ENCODE measurements around the gene FBXW7.

Gene FBXW7

GRCh38 chr4:152363086-152363485 is 172.8 kb downstream of the FBXW7 start:
- Histone ChIP-seq H3K18ac (ENCODE audit: low read depth in 1 of 2, low read length in 2 of 2) (no peak overlapping the region), H3K36me3 (ENCODE audit: control insufficient read depth in 1 of 2, insufficient read depth in 2 of 2, low read depth in 1 of 2, low read length in 2 of 2) (no peaks in the 10 kb centered on the region), H2BK15ac (ENCODE audit: low read depth, poor library complexity, severe bottlenecking) (no peak overlapping the region), H3K4me2 (ENCODE audit: low read length, poor library complexity, severe bottlenecking) (no peak overlapping the region), H2BK5ac (ENCODE audit: low read depth, low read length, poor library complexity, severe bottlenecking) (no peak overlapping the region), H3K9ac (ENCODE audit: low read length) (peak overlapping the region; percentile 73), H3K9me3 (ENCODE audit: control insufficient read depth, low read length) (no peaks in the 10 kb centered on the region), H2AFZ (ENCODE audit: low read depth, low read length) (no peak overlapping the region), H3K79me1 (replicated peaks; ENCODE audit: low read length, poor library complexity, severe bottlenecking) (peaks cover 13% of the 10 kb centered on the region), H3K23ac (ENCODE audit: low read length in 2 of 2) (no peak overlapping the region), H3K27me3 (ENCODE audit: control insufficient read depth in 1 of 2, insufficient read depth in 1 of 2, low read length in 2 of 2) (no peaks in the 10 kb centered on the region), H3K14ac (ENCODE audit: low read length in 2 of 2) (no peak overlapping the region), H3K4me3 (ENCODE audit: insufficient read depth in 1 of 2, low read depth in 1 of 2, low read length in 2 of 2) (no peak overlapping the region), H2BK12ac (ENCODE audit: low read length in 2 of 2) (no peak overlapping the region), H3K27ac (ENCODE audit: low read length, poor library complexity, severe bottlenecking) (no peak overlapping the region), H2BK120ac (ENCODE audit: low read depth, low read length) (no peak overlapping the region), H3K4ac (ENCODE audit: low read depth in 1 of 2, low read length in 2 of 2) (no peak overlapping the region), H2AK5ac (ENCODE audit: low read length, severe bottlenecking) (no peak overlapping the region), H4K91ac (ENCODE audit: low read length) (no peak overlapping the region), H3K4me1 (ENCODE audit: control insufficient read depth, insufficient read depth, low read depth, low read length) (no peaks in the 10 kb centered on the region), H4K8ac (ENCODE audit: low read length) (no peak overlapping the region)
- DNase-seq: peak; percentile 13

GRCh38 chr4:152360045-152360410 is 175.9 kb downstream of the FBXW7 start:
- no peak overlapping the region for H3K4ac ChIP-seq (ENCODE audit: low read depth in 1 of 2, low read length in 2 of 2)
- H2BK15ac ChIP-seq (ENCODE audit: low read depth, poor library complexity, severe bottlenecking): no peak overlapping the region
- H4K8ac ChIP-seq (ENCODE audit: low read length): no peak overlapping the region
- no peak overlapping the region for H3K18ac ChIP-seq (ENCODE audit: low read depth in 1 of 2, low read length in 2 of 2)
- H3K14ac ChIP-seq (ENCODE audit: low read length in 2 of 2): no peak overlapping the region
- no peaks in the 10 kb centered on the region for H3K27me3 ChIP-seq (ENCODE audit: control insufficient read depth in 1 of 2, insufficient read depth in 1 of 2, low read length in 2 of 2)
- no peak overlapping the region for H3K9ac ChIP-seq (ENCODE audit: low read length)
- H3K4me3 ChIP-seq (ENCODE audit: insufficient read depth in 1 of 2, low read depth in 1 of 2, low read length in 2 of 2): no peak overlapping the region
- no peak overlapping the region for H3K27ac ChIP-seq (ENCODE audit: low read length, poor library complexity, severe bottlenecking)
- no peak overlapping the region for H2AK5ac ChIP-seq (ENCODE audit: low read length, severe bottlenecking)
- WGBS: 100% methylated on average over 1 of the region's 1 CpG
- H2BK5ac ChIP-seq (ENCODE audit: low read depth, low read length, poor library complexity, severe bottlenecking): no peak overlapping the region
- no peaks in the 10 kb centered on the region for H3K36me3 ChIP-seq (ENCODE audit: control insufficient read depth in 1 of 2, insufficient read depth in 2 of 2, low read depth in 1 of 2, low read length in 2 of 2)
- H3K4me1 ChIP-seq (ENCODE audit: control insufficient read depth, insufficient read depth, low read depth, low read length): no peaks in the 10 kb centered on the region
- no peak overlapping the region for H2BK12ac ChIP-seq (ENCODE audit: low read length in 2 of 2)
- H3K23ac ChIP-seq (ENCODE audit: low read length in 2 of 2): no peak overlapping the region
- no peak overlapping the region for H4K91ac ChIP-seq (ENCODE audit: low read length)
- no peak overlapping the region for H2BK120ac ChIP-seq (ENCODE audit: low read depth, low read length)
- H3K9me3 ChIP-seq (ENCODE audit: control insufficient read depth, low read length): no peaks in the 10 kb centered on the region
- no peak overlapping the region for H3K4me2 ChIP-seq (ENCODE audit: low read length, poor library complexity, severe bottlenecking)
- DNase-seq: no peak
- H3K79me1 ChIP-seq (replicated peaks; ENCODE audit: low read length, poor library complexity, severe bottlenecking): peaks cover 10% of the 10 kb centered on the region
- no peak overlapping the region for H2AFZ ChIP-seq (ENCODE audit: low read depth, low read length)

- H3K9ac ChIP-seq (ENCODE audit: low read length): no peak overlapping the region
- no peak overlapping the region for H4K91ac ChIP-seq (ENCODE audit: low read length)
- no peak overlapping the region for H3K4me2 ChIP-seq (ENCODE audit: low read length, poor library complexity, severe bottlenecking)
- H2AK5ac ChIP-seq (ENCODE audit: low read length, severe bottlenecking): no peak overlapping the region
- DNase-seq: no peak
- no peak overlapping the region for H2AFZ ChIP-seq (ENCODE audit: low read depth, low read length)
- no peak overlapping the region for H3K23ac ChIP-seq (ENCODE audit: low read length in 2 of 2)
- no peak overlapping the region for H2BK120ac ChIP-seq (ENCODE audit: low read depth, low read length)
- H3K27me3 ChIP-seq (ENCODE audit: control insufficient read depth in 1 of 2, insufficient read depth in 1 of 2, low read length in 2 of 2): no peaks in the 10 kb centered on the region
- H2BK5ac ChIP-seq (ENCODE audit: low read depth, low read length, poor library complexity, severe bottlenecking): no peak overlapping the region
- WGBS: 98% methylated on average over 7 of the region's 9 CpGs
- no peaks in the 10 kb centered on the region for H3K4me1 ChIP-seq (ENCODE audit: control insufficient read depth, insufficient read depth, low read depth, low read length)
- no peaks in the 10 kb centered on the region for H3K9me3 ChIP-seq (ENCODE audit: control insufficient read depth, low read length)
- H3K27ac ChIP-seq (ENCODE audit: low read length, poor library complexity, severe bottlenecking): no peak overlapping the region
- H3K36me3 ChIP-seq (ENCODE audit: control insufficient read depth in 1 of 2, insufficient read depth in 2 of 2, low read depth in 1 of 2, low read length in 2 of 2): no peaks in the 10 kb centered on the region
- H2BK15ac ChIP-seq (ENCODE audit: low read depth, poor library complexity, severe bottlenecking): no peak overlapping the region
- no peak overlapping the region for H2BK12ac ChIP-seq (ENCODE audit: low read length in 2 of 2)
- no peak overlapping the region for H4K8ac ChIP-seq (ENCODE audit: low read length)
- H3K18ac ChIP-seq (ENCODE audit: low read depth in 1 of 2, low read length in 2 of 2): no peak overlapping the region
- H3K4ac ChIP-seq (ENCODE audit: low read depth in 1 of 2, low read length in 2 of 2): no peak overlapping the region
- H3K79me1 ChIP-seq (replicated peaks; ENCODE audit: low read length, poor library complexity, severe bottlenecking): peaks cover 10% of the 10 kb centered on the region
- no peak overlapping the region for H3K14ac ChIP-seq (ENCODE audit: low read length in 2 of 2)
- H3K4me3 ChIP-seq (ENCODE audit: insufficient read depth in 1 of 2, low read depth in 1 of 2, low read length in 2 of 2): no peak overlapping the region
Measured at GRCh38 chr4:152359208-152360044, 176.5 kb downstream of the FBXW7 start.

GRCh38 chr4:152357206-152357605 is 178.7 kb downstream of the FBXW7 start:
- H3K4me3 ChIP-seq (ENCODE audit: insufficient read depth in 1 of 2, low read depth in 1 of 2, low read length in 2 of 2): no peak overlapping the region
- H3K27ac ChIP-seq (ENCODE audit: low read length, poor library complexity, severe bottlenecking): no peak overlapping the region
- H3K9me3 ChIP-seq (ENCODE audit: control insufficient read depth, low read length): no peaks in the 10 kb centered on the region
- H2AK5ac ChIP-seq (ENCODE audit: low read length, severe bottlenecking): no peak overlapping the region
- DNase-seq: peak; percentile 81
- H3K79me1 ChIP-seq (replicated peaks; ENCODE audit: low read length, poor library complexity, severe bottlenecking): peaks cover 9% of the 10 kb centered on the region
- H3K36me3 ChIP-seq (ENCODE audit: control insufficient read depth in 1 of 2, insufficient read depth in 2 of 2, low read depth in 1 of 2, low read length in 2 of 2): no peaks in the 10 kb centered on the region
- H4K91ac ChIP-seq (ENCODE audit: low read length): no peak overlapping the region
- no peaks in the 10 kb centered on the region for H3K27me3 ChIP-seq (ENCODE audit: control insufficient read depth in 1 of 2, insufficient read depth in 1 of 2, low read length in 2 of 2)
- WGBS: 46% methylated on average over 6 of the region's 6 CpGs
- H3K9ac ChIP-seq (ENCODE audit: low read length): peak overlapping the region; percentile 36
- H3K4ac ChIP-seq (ENCODE audit: low read depth in 1 of 2, low read length in 2 of 2): no peak overlapping the region
- H2BK5ac ChIP-seq (ENCODE audit: low read depth, low read length, poor library complexity, severe bottlenecking): no peak overlapping the region
- H3K18ac ChIP-seq (ENCODE audit: low read depth in 1 of 2, low read length in 2 of 2): no peak overlapping the region
- no peak overlapping the region for H2BK12ac ChIP-seq (ENCODE audit: low read length in 2 of 2)
- H2AFZ ChIP-seq (ENCODE audit: low read depth, low read length): no peak overlapping the region
- no peaks in the 10 kb centered on the region for H3K4me1 ChIP-seq (ENCODE audit: control insufficient read depth, insufficient read depth, low read depth, low read length)
- no peak overlapping the region for H2BK120ac ChIP-seq (ENCODE audit: low read depth, low read length)
- H3K23ac ChIP-seq (ENCODE audit: low read length in 2 of 2): no peak overlapping the region
- H2BK15ac ChIP-seq (ENCODE audit: low read depth, poor library complexity, severe bottlenecking): no peak overlapping the region
- no peak overlapping the region for H3K4me2 ChIP-seq (ENCODE audit: low read length, poor library complexity, severe bottlenecking)
- no peak overlapping the region for H4K8ac ChIP-seq (ENCODE audit: low read length)
- H3K14ac ChIP-seq (ENCODE audit: low read length in 2 of 2): no peak overlapping the region
